ENCODE measurements around the gene HES1.
A peak's percentile ranks its signal among the peaks of the same experiment; 100 is the strongest.
"Not testable (repeated sequence)": the region's sequence is repeated elsewhere in the genome, so short reads cannot be mapped to it uniquely, and the experiment has no call there.

HES1 gene

GRCh38 chr3:194135806-194136518 is at the start of gene HES1:
Gene HES1 (plus strand): TSS chr3:194136148. CDS start chr3:194136381, 233 bp downstream.
- Mint-ChIP-seq H3K27me3 (ENCODE audit: low read depth) (peaks cover 72% of the 10 kb centered on the region), H3K27ac (peak within 1 kb of the TSS; percentile 91), H3K36me3 (ENCODE audit: low read depth) (peaks cover 3% of the 10 kb centered on the region), H3K4me3 (peak within 1 kb of the TSS; percentile 91), H3K9me3 (no peaks in the 10 kb centered on the region), H3K4me1 (ENCODE audit: low read depth) (peaks cover 51% of the 10 kb centered on the region)

- H3K4me1 Mint-ChIP-seq (ENCODE audit: low read depth): peaks cover 30% of the 10 kb centered on the region
- no peak overlapping the region for H3K4me3 Mint-ChIP-seq
- H3K36me3 Mint-ChIP-seq (ENCODE audit: low read depth): no peaks in the 10 kb centered on the region
- no peaks in the 10 kb centered on the region for H3K9me3 Mint-ChIP-seq
- peaks cover 30% of the 10 kb centered on the region for H3K27me3 Mint-ChIP-seq (ENCODE audit: low read depth)
- no peak overlapping the region for H3K27ac Mint-ChIP-seq
These were observed 49.4 kb upstream of the HES1 start for GRCh38 chr3:194086388-194087075.

- peaks cover 32% of the 10 kb centered on the region for H3K4me1 Mint-ChIP-seq (ENCODE audit: low read depth)
- no peaks in the 10 kb centered on the region for H3K36me3 Mint-ChIP-seq (ENCODE audit: low read depth)
- H3K27ac Mint-ChIP-seq: no peak overlapping the region
- peaks cover 27% of the 10 kb centered on the region for H3K27me3 Mint-ChIP-seq (ENCODE audit: low read depth)
- H3K9me3 Mint-ChIP-seq: no peaks in the 10 kb centered on the region
- no peak overlapping the region for H3K4me3 Mint-ChIP-seq
These were observed 48.7 kb upstream of the HES1 start for GRCh38 chr3:194087280-194087679.

GRCh38 chr3:194087995-194088855 is 47.7 kb upstream of the HES1 start:
- Mint-ChIP-seq H3K4me3 (no peak overlapping the region), H3K4me1 (ENCODE audit: low read depth) (peaks cover 30% of the 10 kb centered on the region), H3K9me3 (no peaks in the 10 kb centered on the region), H3K27ac (no peak overlapping the region), H3K36me3 (ENCODE audit: low read depth) (no peaks in the 10 kb centered on the region), H3K27me3 (ENCODE audit: low read depth) (peaks cover 18% of the 10 kb centered on the region)

GRCh38 chr3:194089357-194090177 is 46.4 kb upstream of the HES1 start:
- Mint-ChIP-seq H3K27ac (peak overlapping the region; percentile 57), H3K4me1 (ENCODE audit: low read depth) (peaks cover 20% of the 10 kb centered on the region), H3K36me3 (ENCODE audit: low read depth) (no peaks in the 10 kb centered on the region), H3K4me3 (no peak overlapping the region), H3K9me3 (no peaks in the 10 kb centered on the region), H3K27me3 (ENCODE audit: low read depth) (peaks cover 12% of the 10 kb centered on the region)

GRCh38 chr3:194090178-194090555 is 45.8 kb upstream of the HES1 start:
- not testable (repeated sequence) for H3K4me3 Mint-ChIP-seq; H3K36me3 Mint-ChIP-seq (ENCODE audit: low read depth); H3K27ac Mint-ChIP-seq; H3K9me3 Mint-ChIP-seq
- Mint-ChIP-seq H3K27me3 (ENCODE audit: low read depth) (peaks cover 12% of the 10 kb centered on the region), H3K4me1 (ENCODE audit: low read depth) (peaks cover 19% of the 10 kb centered on the region)

- peaks cover 3% of the 10 kb centered on the region for H3K9me3 Mint-ChIP-seq
- no peak overlapping the region for H3K4me3 Mint-ChIP-seq
- H3K27me3 Mint-ChIP-seq (ENCODE audit: low read depth): peaks cover 12% of the 10 kb centered on the region
- no peak overlapping the region for H3K27ac Mint-ChIP-seq
- no peaks in the 10 kb centered on the region for H3K36me3 Mint-ChIP-seq (ENCODE audit: low read depth)
- peaks cover 25% of the 10 kb centered on the region for H3K4me1 Mint-ChIP-seq (ENCODE audit: low read depth)
These were observed 45.2 kb upstream of the HES1 start for GRCh38 chr3:194090716-194091115.

GRCh38 chr3:194091141-194091540 is 44.8 kb upstream of the HES1 start:
- Mint-ChIP-seq H3K4me3 (no peak overlapping the region), H3K9me3 (peaks cover 7% of the 10 kb centered on the region), H3K27ac (no peak overlapping the region), H3K27me3 (ENCODE audit: low read depth) (peaks cover 9% of the 10 kb centered on the region), H3K36me3 (ENCODE audit: low read depth) (no peaks in the 10 kb centered on the region), H3K4me1 (ENCODE audit: low read depth) (peaks cover 28% of the 10 kb centered on the region)

- H3K36me3 Mint-ChIP-seq (ENCODE audit: low read depth); H3K4me3 Mint-ChIP-seq; H3K9me3 Mint-ChIP-seq; H3K27ac Mint-ChIP-seq; H3K27me3 Mint-ChIP-seq (ENCODE audit: low read depth): not testable (repeated sequence)
- H3K4me1 Mint-ChIP-seq (ENCODE audit: low read depth): peaks cover 31% of the 10 kb centered on the region
These were observed 44.1 kb upstream of the HES1 start for GRCh38 chr3:194091897-194092296.

- peaks cover 2% of the 10 kb centered on the region for H3K36me3 Mint-ChIP-seq (ENCODE audit: low read depth)
These were observed 43.1 kb upstream of the HES1 start for GRCh38 chr3:194092881-194093301.

GRCh38 chr3:194093842-194094241 is 42.1 kb upstream of the HES1 start:
- peaks cover 2% of the 10 kb centered on the region for H3K36me3 Mint-ChIP-seq (ENCODE audit: low read depth)
- no peak overlapping the region for H3K27ac Mint-ChIP-seq
- peaks cover 7% of the 10 kb centered on the region for H3K9me3 Mint-ChIP-seq
- H3K27me3 Mint-ChIP-seq (ENCODE audit: low read depth): no peaks in the 10 kb centered on the region
- H3K4me1 Mint-ChIP-seq (ENCODE audit: low read depth): peaks cover 43% of the 10 kb centered on the region
- H3K4me3 Mint-ChIP-seq: no peak overlapping the region

More at GRCh38 chr3:194092881-194093301, 43.1 kb upstream of the HES1 start:
- Mint-ChIP-seq H3K4me1 (ENCODE audit: low read depth) (peaks cover 34% of the 10 kb centered on the region), H3K27me3 (ENCODE audit: low read depth) (no peaks in the 10 kb centered on the region), H3K9me3 (peaks cover 7% of the 10 kb centered on the region), H3K27ac (no peak overlapping the region), H3K4me3 (no peak overlapping the region)

GRCh38 chr3:194095464-194095863 is 40.5 kb upstream of the HES1 start:
- H3K9me3 Mint-ChIP-seq: peaks cover 7% of the 10 kb centered on the region

GRCh38 chr3:194095902-194096301 is 40.0 kb upstream of the HES1 start:
- H3K36me3 Mint-ChIP-seq (ENCODE audit: low read depth): peaks cover 2% of the 10 kb centered on the region

More at GRCh38 chr3:194095464-194095863, 40.5 kb upstream of the HES1 start:
- Mint-ChIP-seq H3K27me3 (ENCODE audit: low read depth) (peaks cover 1% of the 10 kb centered on the region), H3K27ac (peak overlapping the region; percentile 49), H3K4me3 (no peak overlapping the region), H3K4me1 (ENCODE audit: low read depth) (peaks cover 46% of the 10 kb centered on the region), H3K36me3 (ENCODE audit: low read depth) (peaks cover 2% of the 10 kb centered on the region)

More at GRCh38 chr3:194095902-194096301, 40.0 kb upstream of the HES1 start:
- Mint-ChIP-seq H3K9me3 (peaks cover 7% of the 10 kb centered on the region), H3K4me1 (ENCODE audit: low read depth) (peaks cover 48% of the 10 kb centered on the region), H3K27ac (peak overlapping the region; percentile 63), H3K27me3 (ENCODE audit: low read depth) (peaks cover 6% of the 10 kb centered on the region), H3K4me3 (no peak overlapping the region)
